IgD-negative memory B cell (primary cell): ENCODE measurements around the gene SCLY. TPM values are rescaled to one million over a fixed set of nuclear protein-coding genes. Genes with fewer than 3 reads are reported as not detected.
"Not testable (repeated sequence)": the region's sequence is repeated elsewhere in the genome, so short reads cannot be mapped to it uniquely, and the experiment has no call there.

Source experiments
- H3K27ac Mint-ChIP-seq, 3 donors: one replicate each; pipeline ENCODE4 v1.8.0; 2020 to 2022; ENCODE audit warnings: mild to moderate bottlenecking in 3 of 3, mixed read lengths in 3 of 3, moderate library complexity in 1 of 3
- H3K27me3 Mint-ChIP-seq: one replicate; pipeline ENCODE4 v1.8.0; 2021; ENCODE audit warnings: mixed read lengths
- H3K36me3 Mint-ChIP-seq: one replicate; pipeline ENCODE4 v1.8.0; 2020; ENCODE audit warnings: mild to moderate bottlenecking, mixed read lengths
- H3K4me1 Mint-ChIP-seq, 3 donors: one replicate each; pipeline ENCODE4 v1.8.0; 2020 to 2022; ENCODE audit warnings: mixed read lengths in 3 of 3, mild to moderate bottlenecking in 1 of 3
- H3K4me3 Mint-ChIP-seq, 4 donors: one replicate each; pipeline ENCODE4 v1.8.0; 2020 to 2022; ENCODE audit warnings: mild to moderate bottlenecking in 4 of 4, mixed read lengths in 4 of 4, moderate library complexity in 3 of 4
- H3K9me3 Mint-ChIP-seq, 3 donors: one replicate each; pipeline ENCODE4 v1.8.0; 2020 to 2021; ENCODE audit warnings: mixed read lengths in 3 of 3, mild to moderate bottlenecking in 1 of 3
- polyA plus RNA-seq: library from polyadenylated mRNA; unstranded; fragments of 300-500 nt; fragmentation: Illumina TruSeq; gene quantifications from one replicate; pipeline ENCODE4 v1.2.3, GENCODE V29; 2021

Gene SCLY
- polyA plus RNA-seq, 1 donor from 2014 or later: 18.5 TPM

DNA sequence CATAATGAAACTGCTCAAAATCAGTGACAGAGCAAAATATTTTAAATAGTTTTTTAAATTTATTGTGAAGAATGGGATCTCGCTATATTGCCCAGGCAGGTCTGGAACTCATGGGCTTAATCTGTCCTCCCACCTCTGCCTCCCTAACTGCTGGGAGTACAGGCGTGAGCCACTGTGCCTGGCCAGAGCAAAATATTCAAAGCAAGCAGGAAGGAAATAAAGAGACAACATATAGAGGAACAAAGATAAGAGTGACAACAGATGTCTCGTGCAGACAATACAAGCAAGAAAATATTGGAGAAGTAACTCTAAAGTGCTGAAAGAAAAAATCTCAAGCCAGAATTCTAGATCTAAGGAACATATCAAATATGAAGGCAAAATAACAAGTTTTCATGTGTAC, 5.0 kb upstream of the SCLY start:
- no peak overlapping the region for H3K27ac Mint-ChIP-seq
- H3K9me3 Mint-ChIP-seq: peaks cover 0 to 4% (median 2%) of the 10 kb centered on the region in 3 donors
- peaks cover 10% of the 10 kb centered on the region for H3K27me3 Mint-ChIP-seq
- peaks cover 2% of the 10 kb centered on the region for H3K36me3 Mint-ChIP-seq
- H3K4me3 Mint-ChIP-seq: peak overlapping the region in 1 of 4 donors; percentile 5
- H3K4me1 Mint-ChIP-seq: peaks cover 0 to 17% (median 13%) of the 10 kb centered on the region in 3 donors

DNA sequence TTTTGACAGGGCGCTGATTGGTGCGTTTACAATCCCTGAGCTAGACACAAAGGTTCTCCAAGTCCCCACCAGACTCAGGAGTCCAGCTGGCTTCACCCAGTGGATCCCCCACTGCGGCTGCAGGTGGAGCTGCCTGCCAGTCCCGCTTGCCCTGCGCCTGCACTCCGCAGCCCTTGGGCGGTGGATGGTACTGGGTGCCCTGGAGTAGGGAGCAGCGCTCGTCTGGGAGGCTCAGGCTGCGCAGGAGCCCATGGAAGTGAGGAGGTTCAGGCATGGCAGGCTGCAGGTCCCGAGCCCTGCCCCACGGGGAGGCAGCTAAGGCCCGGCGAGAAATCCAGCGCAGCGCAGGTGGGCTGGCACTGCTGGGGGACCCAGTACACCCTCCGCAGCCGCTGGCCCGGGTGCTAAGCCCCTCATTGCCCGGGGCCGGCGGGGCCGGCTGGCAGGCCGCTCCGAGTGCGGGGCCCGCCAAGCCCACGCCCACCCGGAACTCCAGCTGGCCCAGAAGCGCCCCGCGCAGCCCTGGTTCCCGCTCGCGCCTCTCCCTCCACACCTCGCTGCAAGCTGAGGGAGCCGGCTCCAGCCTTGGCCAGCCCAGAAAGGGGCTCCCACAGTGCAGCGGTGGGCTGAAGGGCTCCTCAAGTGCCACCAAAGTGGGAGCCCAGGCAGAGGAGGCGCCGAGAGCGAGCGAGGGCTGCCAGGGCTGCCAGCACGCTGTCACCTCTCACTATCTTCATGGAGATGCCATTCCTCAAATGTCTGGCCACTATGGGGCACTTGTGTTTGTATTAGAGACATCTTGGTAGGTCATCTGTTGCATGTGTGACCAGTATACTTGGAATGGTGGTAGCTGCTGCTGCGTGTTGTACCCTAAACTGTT, 2.9 kb upstream of the SCLY start:
- H3K9me3 Mint-ChIP-seq, H3K27ac Mint-ChIP-seq, H3K36me3 Mint-ChIP-seq: not testable (repeated sequence)
- peaks cover 10% of the 10 kb centered on the region for H3K27me3 Mint-ChIP-seq
- H3K4me1 Mint-ChIP-seq: peaks cover 15 to 22% (median 20%) of the 10 kb centered on the region in 3 donors
- peak overlapping the region in 1 of 4 donors; percentile 81 for H3K4me3 Mint-ChIP-seq

DNA sequence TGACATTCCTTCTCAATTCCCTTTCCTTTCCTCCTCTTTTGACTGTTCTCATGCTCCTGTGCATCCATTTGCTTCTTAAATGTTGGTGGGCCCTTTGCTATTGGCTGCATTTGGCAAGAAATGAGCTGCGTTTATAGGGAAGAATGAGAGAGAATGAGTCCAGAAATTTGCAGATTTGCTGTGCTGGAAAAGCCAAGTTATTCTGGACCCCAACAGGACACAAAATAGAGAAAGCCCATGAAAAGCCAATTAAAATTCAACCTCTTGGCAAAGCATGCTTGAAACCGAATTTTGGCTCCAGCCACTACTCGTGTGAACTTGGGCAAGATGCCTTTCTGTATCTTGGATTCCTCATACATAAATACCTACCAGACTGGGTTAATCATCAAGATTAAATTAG, 1.3 kb upstream of the SCLY start:
- Mint-ChIP-seq H3K27ac (peak overlapping the region in 2 of 3 donors; percentile 3 to 25), H3K36me3 (peaks cover 7% of the 10 kb centered on the region), H3K27me3 (peaks cover 10% of the 10 kb centered on the region), H3K4me3 (peak overlapping the region; percentile 81 to 98 (median 91)), H3K4me1 (peaks cover 16 to 24% (median 20%) of the 10 kb centered on the region in 3 donors), H3K9me3 (peaks cover 0 to 4% (median 2%) of the 10 kb centered on the region in 3 donors)

DNA sequence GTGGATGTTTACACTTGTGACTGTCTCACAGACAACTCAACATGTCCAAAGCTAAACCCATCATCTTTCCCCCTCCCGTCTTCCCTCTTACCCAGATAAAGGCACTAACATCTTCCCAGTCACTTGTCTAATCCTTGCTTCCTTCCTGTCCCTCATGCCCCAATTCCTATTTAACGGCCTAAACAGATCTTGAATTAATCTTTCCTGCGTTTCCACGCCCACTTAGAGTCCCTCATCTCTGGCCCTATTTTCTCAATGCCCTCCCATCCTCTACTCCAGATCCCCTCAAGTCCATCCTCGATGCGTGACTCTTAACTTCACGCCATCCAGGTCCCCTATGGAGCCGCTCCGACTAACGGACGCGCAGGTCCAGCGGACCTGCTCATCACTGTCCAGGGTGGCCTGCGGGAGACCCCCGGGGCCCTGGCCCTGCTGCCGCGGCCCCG, 682 bp upstream of the SCLY start:
- peaks cover 16 to 24% (median 20%) of the 10 kb centered on the region in 3 donors for H3K4me1 Mint-ChIP-seq
- peaks cover 10% of the 10 kb centered on the region for H3K27me3 Mint-ChIP-seq
- H3K9me3 Mint-ChIP-seq: peaks cover 0 to 4% (median 2%) of the 10 kb centered on the region in 3 donors
- peak overlapping the region in 2 of 3 donors; percentile 25 to 70 for H3K27ac Mint-ChIP-seq
- peak overlapping the region; percentile 81 to 98 (median 91) for H3K4me3 Mint-ChIP-seq
- H3K36me3 Mint-ChIP-seq: peaks cover 10% of the 10 kb centered on the region

DNA sequence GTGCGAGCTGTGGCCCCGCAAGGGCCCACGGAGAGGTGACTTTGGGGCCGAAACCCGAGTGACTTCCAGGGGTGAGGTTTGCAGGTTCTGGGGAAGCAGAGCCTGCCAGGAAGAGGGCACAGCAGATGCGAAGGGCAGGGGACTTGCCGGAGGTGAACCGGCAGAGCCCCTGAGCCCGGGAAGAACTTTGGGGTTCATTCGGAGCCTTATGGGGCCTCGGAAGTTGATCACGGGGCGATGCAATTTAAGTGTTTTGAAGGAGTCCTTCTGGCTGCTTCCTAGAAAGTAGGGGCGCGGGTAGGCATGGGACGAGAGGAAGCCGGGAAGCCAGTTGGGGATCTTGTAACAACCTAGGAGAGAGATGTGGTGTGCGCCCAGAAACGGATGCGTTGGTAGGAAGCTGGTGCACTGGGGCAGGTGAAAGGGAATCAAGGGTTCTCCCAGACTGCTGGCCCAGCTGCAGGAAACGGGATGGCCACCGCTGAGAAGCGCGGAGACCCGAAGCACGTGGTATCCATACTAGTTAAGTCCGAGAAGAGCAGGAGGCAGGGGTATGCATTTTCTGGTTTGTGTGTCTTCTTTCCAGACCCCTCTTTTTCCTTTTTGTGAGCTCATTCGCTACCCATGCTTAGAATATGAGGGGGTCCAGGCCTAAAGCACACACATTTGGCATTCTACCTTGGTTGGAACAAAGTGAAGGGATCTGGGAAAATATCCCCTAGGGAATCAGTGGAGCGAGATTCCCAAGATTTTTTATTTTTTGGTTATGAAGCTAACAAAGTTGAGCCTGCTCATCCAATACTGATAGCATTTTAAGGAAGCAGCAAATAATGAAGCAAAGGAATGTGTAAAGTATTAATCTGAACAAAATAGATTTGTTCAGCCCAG, 758 bp downstream of the SCLY start:
- Mint-ChIP-seq H3K27ac (peak overlapping the region; percentile 53 to 85 (median 85)), H3K9me3 (no peaks in the 10 kb centered on the region), H3K27me3 (peaks cover 8% of the 10 kb centered on the region), H3K4me1 (peaks cover 16 to 22% (median 18%) of the 10 kb centered on the region in 3 donors), H3K36me3 (peaks cover 10% of the 10 kb centered on the region), H3K4me3 (peak overlapping the region; percentile 81 to 98 (median 91))

DNA sequence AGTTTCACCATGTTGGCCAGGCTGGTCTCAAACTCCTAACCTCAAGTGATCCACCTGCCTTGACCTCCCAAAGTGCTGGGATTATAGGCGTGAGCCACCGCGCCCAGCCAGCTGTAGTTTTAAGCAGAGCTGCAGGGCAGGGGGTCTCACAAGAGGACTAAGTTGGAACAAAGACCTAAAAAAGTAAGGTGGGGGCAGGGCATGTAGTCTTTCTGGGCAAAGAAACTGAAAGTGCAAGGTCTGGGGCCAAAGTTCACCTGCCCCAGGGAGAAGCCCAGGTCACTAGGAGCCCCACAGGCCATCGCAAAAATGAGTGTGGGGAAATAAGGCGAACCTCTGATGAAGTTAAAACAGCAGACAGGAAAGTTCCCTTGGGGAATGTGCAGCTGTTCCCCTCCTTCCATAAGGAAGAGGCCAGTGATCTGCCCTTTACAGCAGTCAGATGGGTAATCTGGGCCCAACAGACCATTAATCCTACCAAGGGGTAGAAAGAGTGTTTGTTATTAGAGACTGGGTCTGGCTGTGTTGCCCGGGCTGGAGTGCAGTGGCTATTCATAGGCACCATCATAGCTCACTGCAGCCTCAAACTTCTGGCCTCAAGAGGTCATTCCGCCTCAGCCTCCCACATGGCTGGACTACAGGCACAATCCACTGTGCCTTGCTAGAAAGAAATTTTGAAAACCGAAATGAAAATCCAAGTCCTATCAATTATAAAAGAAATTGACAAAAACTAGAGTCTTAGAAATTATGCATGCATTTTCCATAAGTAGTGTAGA, 2.8 kb downstream of the SCLY start:
- H3K9me3 Mint-ChIP-seq: no peaks in the 10 kb centered on the region
- no peak overlapping the region for H3K4me3 Mint-ChIP-seq
- H3K4me1 Mint-ChIP-seq: peaks cover 16 to 20% (median 20%) of the 10 kb centered on the region in 3 donors
- no peaks in the 10 kb centered on the region for H3K27me3 Mint-ChIP-seq
- peaks cover 10% of the 10 kb centered on the region for H3K36me3 Mint-ChIP-seq
- no peak overlapping the region for H3K27ac Mint-ChIP-seq

DNA sequence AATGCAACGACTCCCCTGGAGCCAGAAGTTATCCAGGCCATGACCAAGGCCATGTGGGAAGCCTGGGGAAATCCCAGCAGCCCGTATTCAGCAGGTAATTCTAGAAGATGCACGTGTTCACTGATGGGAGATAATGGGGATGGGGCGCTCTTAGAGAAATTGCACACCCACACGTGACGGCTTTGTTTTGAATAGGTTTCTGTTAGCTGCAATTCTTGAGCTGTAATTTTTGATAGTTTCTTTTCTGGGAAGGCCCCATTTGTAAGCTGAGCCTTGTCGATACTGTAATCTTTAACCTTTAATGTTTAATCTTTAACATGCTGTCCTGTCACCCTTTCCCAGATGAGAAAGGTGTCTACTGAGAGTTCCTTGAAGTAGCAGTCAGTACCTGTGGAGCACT, 3.6 kb downstream of the SCLY start:
- H3K9me3 Mint-ChIP-seq: no peaks in the 10 kb centered on the region
- peaks cover 15 to 22% (median 16%) of the 10 kb centered on the region in 3 donors for H3K4me1 Mint-ChIP-seq
- peaks cover 9% of the 10 kb centered on the region for H3K36me3 Mint-ChIP-seq
- H3K27me3 Mint-ChIP-seq: no peaks in the 10 kb centered on the region
- H3K27ac Mint-ChIP-seq: no peak overlapping the region
- H3K4me3 Mint-ChIP-seq: no peak overlapping the region

DNA sequence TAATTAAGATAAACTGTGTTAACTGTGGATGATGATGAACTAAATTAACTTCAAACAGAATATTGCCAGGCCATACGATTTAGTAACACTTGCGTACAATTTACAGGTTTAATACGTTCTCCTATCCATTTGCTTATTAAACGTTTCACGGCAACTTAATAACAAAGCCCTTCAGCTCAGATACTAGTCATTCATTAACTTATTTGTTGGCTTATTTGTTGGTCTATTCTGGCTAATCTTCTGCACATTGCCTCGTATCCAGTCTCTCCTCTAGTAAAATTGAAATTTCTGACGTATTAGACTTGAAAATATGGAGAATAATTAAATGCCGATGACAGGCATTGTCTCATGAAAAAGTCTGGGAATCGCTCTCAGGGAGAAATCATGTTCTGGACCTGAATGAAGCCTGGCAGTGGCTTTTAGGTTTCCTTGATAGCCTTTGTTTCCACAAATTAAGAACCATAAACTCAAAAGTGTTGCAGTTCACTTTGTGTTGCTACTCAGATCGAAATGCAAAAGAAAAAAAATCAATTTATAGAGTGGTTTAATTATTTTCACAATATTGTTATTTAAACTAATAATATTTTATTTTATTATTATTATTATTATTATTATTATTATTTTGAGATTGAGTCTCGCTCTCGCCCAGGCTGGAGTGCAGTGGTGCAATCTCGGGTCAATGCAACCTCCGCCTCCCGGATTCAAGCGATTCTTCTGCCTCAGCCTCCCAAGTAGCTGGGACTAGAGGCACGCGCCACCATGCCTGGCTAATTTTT, 4.5 kb downstream of the SCLY start:
- no peaks in the 10 kb centered on the region for H3K9me3 Mint-ChIP-seq
- peak overlapping the region in 1 of 4 donors; percentile 46 for H3K4me3 Mint-ChIP-seq
- peaks cover 11% of the 10 kb centered on the region for H3K36me3 Mint-ChIP-seq
- no peaks in the 10 kb centered on the region for H3K27me3 Mint-ChIP-seq
- H3K4me1 Mint-ChIP-seq: peaks cover 8 to 19% (median 16%) of the 10 kb centered on the region in 3 donors
- H3K27ac Mint-ChIP-seq: no peak overlapping the region

DNA sequence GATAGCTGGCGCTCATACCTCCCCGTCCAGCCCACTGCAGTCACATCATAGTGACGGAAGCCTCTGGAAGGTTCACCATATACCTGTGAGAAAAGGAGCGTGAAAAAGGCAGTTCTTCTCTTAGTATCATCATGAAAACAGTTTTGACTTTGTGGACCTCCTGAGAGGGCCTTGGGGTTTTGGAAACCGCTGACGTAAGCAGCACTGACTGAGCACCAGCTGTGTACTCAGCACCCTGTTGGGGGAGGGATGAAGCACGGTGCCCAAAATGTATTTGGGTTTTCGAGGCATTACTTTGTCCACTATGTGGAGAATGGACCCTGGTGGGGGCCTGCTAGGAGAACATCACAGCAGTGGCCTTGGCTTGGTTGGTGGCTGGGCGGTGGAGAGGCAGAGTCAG, 5.4 kb downstream of the SCLY start:
- H3K27me3 Mint-ChIP-seq: no peaks in the 10 kb centered on the region
- H3K4me1 Mint-ChIP-seq: peaks cover 8 to 19% (median 15%) of the 10 kb centered on the region in 3 donors
- peaks cover 11% of the 10 kb centered on the region for H3K36me3 Mint-ChIP-seq
- H3K9me3 Mint-ChIP-seq: no peaks in the 10 kb centered on the region
- no peak overlapping the region for H3K4me3 Mint-ChIP-seq
- H3K27ac Mint-ChIP-seq: no peak overlapping the region

DNA sequence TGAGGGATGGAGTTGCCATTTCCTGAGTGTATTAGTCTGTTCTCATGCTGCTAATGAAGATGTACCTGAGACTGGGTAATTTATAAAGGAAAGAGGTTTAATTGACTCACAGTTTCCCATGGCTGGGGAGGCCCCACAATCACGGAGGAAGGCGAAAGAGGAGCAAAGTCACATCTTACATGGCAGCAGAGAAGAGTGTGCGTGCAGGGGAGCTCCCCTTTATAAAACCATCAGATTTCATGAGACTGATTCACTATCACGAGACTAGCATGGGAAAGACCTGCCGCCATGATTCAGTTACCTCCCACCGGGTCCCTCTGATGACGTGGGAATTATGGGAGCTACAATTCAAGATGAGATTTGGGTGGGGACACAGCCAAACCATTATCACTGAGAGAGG, 5.9 kb downstream of the SCLY start:
- not testable (repeated sequence) for H3K4me3 Mint-ChIP-seq
- H3K36me3 Mint-ChIP-seq: peaks cover 11% of the 10 kb centered on the region

DNA sequence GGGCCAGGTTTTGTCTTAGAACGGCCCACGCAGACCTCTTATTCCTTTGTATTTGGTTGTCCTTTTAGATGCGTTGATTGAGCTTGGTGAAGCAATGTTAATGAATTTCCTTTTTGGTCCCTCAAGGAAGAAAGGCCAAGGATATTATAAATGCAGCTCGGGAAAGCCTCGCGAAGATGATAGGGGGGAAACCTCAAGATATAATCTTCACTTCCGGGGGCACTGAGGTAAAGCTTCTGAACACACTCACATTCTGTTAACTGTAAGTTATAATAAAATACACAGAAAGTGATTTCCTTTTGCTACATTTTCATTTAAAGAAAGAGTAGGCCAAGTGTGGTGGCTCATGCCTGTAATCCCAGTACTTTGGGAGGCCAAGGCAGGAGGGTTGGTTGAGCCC, 7.1 kb downstream of the SCLY start:
- Mint-ChIP-seq H3K4me1 (peaks cover under 1 to 12% (median 3%) of the 10 kb centered on the region in 3 donors), H3K9me3 (peaks cover 0 to 10% (median 1%) of the 10 kb centered on the region in 3 donors), H3K4me3 (no peak overlapping the region), H3K36me3 (peaks cover 20% of the 10 kb centered on the region), H3K27ac (no peak overlapping the region), H3K27me3 (no peaks in the 10 kb centered on the region)

More for the DNA sequence above, 5.9 kb downstream of the SCLY start:
- H3K27me3 Mint-ChIP-seq, H3K27ac Mint-ChIP-seq, H3K9me3 Mint-ChIP-seq: not testable (repeated sequence)
- H3K4me1 Mint-ChIP-seq: peaks cover 3 to 15% (median 10%) of the 10 kb centered on the region in 3 donors

DNA sequence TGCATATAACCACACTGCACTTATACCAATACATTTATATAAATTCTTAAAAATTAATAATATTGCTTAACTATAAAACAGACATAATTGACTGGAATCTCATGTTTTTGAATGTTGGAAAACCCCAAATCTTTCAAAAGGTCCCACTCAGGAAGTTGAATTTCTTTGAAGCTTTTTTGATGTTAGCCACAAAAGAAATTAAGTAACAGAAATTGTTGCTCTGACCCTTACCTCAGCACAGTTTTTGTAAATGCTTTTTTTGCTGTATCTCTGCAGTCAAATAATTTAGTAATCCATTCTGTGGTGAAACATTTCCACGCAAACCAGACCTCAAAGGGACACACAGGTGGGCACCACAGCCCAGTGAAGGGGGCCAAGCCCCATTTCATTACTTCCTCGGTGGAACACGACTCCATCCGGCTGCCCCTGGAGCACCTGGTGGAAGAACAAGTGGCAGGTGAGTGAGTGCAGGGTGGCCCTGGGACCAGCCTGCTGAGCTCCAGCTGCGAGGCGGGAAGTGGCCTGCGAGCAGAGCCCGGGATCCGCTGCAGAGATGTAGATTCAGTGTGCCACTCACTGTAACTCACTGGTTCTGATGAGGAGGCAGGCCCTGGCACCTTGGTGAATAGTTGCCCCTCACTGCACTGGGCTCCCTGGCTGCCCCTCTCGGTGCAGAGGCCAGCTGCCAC, 8.4 kb downstream of the SCLY start:
- Mint-ChIP-seq H3K4me1 (peaks cover 0 to 12% (median 0%) of the 10 kb centered on the region in 3 donors), H3K9me3 (peaks cover 0 to 12% (median 1%) of the 10 kb centered on the region in 3 donors), H3K27me3 (no peaks in the 10 kb centered on the region), H3K27ac (peak overlapping the region in 1 of 3 donors; percentile 78), H3K4me3 (peak overlapping the region in 1 of 4 donors; percentile 12), H3K36me3 (peaks cover 18% of the 10 kb centered on the region)

DNA sequence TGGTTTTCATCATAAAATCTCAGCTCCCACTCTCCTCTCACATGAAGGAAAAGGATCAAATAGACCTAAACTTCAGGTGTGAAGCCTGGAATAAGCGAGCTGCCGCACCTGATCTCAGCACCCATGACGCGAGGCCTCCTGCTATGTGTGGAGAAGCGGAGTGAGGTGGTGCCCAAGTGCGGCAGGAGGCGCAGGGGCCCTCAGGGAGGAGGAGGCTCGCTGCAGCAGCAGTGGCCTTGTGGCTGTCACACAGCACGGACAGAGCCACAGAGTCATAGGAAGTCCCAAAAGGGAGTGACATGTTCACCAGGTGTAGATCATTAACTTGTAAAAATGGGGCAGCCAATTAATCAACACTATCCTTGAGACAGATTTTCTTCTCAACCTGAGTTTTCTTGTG, 9.1 kb downstream of the SCLY start:
- H3K27ac Mint-ChIP-seq: no peak overlapping the region
- peaks cover 0 to 12% (median 1%) of the 10 kb centered on the region in 3 donors for H3K9me3 Mint-ChIP-seq
- no peak overlapping the region for H3K4me3 Mint-ChIP-seq
- peaks cover 19% of the 10 kb centered on the region for H3K36me3 Mint-ChIP-seq
- no peaks in the 10 kb centered on the region for H3K27me3 Mint-ChIP-seq
- peaks cover 0 to 12% (median 0%) of the 10 kb centered on the region in 3 donors for H3K4me1 Mint-ChIP-seq
